GM19238 (cell line): ENCODE data around the gene FXYD7.

ENCODE experiments used
- DNase-seq: peaks from one replicate; pipeline ENCODE4 v3.0.0; 2011; ENCODE audit warnings: low spot score; ENCODE audit not compliant: insufficient read length

The FXYD7 gene

DNA sequence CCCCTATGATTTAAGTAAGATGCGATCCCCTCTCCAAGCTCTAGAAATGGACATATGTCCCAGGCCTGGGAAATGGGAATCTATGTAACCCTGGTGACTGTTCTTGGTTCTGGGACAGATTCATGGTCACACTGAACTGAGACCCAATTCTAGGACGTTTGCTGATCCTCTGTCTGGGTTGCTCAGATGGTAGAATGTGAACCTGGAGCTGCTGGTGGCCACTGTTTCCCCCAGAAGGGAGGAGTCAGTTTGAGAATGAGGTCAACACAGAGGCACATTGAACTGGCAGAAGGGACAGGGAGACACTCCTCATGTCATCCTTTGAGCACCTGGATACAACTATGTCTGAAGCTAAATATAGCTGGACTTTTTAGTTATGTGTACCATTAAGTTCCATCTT, 56.4 kb downstream of the FXYD7 start:
- no peak for DNase-seq

DNA sequence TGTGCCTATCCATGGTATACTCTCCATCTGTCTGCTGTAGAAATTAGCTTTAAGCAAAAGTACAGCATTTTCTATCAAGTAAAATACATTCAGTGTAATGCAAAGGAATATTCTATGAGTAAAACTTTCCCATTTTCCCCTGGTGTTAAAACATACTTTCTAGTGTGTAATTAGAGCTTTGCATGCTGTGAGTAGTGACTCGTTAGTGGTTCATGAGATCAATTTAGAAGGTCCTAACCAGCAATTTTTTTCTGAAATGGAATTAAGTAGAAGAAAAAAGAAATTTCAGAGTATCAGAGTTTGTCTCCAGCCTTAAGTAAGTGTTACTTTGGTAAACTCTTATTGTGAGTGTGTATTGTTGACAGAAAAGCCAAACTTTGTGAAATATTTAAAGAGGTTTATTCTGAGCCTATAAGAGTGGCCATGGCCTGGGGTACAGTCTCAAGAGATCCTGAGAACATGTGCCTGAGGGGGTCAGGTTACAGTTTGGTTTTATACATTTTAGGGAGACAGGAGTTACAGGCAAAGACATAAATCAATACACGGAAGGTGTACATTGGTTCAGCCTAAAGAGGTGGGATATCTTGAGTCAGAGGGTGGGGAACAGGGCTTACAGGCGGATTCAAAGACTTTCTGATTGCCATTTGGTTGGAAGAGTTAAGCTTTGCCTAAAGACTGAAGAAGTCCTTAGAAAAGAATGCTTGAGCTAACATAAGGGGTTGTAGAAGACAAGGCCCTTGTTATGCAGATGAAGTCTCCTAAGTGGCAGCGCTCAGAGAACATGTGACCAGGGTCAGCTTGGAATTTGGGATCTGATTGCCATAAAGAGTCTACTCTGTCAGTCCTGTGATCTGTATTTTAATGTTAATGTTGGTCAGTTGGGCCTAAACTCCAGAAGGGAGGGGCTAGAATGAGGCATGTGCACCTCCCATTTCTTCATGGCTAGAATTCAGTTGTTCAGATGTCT, 60.0 kb downstream of the FXYD7 start:
- no peak for DNase-seq
